Effector memory CD8-positive, alpha-beta T cell (primary cell): Measurements from ENCODE around the gene MIB1.

Experiments used
- ATAC-seq: fragments of 150-1000 bp; cut with Tn5 transposase; replicated peaks from 2 replicates; pipeline ENCODE4 v1.10.0; 2021; ENCODE audit warnings: mild to moderate bottlenecking, moderate library complexity
- DNase-seq, 3 experiments: peaks; one replicate each; pipeline ENCODE4 v3.0.0; 2021
- H3K27ac Mint-ChIP-seq, 2 donors: one replicate each; pipeline ENCODE4 v1.8.0; 2022; ENCODE audit warnings: mild to moderate bottlenecking in 2 of 2, mixed read lengths in 2 of 2, moderate library complexity in 2 of 2
- H3K27me3 Mint-ChIP-seq, 2 donors: one replicate each; pipeline ENCODE4 v1.8.0; 2022; ENCODE audit warnings: mixed read lengths in 2 of 2
- H3K36me3 Mint-ChIP-seq: one replicate; pipeline ENCODE4 v1.8.0; 2022; ENCODE audit warnings: mild to moderate bottlenecking, moderate library complexity, mixed read lengths; ENCODE audit not compliant: insufficient read depth
- H3K4me1 Mint-ChIP-seq, 2 donors: one replicate each; pipeline ENCODE4 v1.8.0; 2022; ENCODE audit warnings: low read depth in 2 of 2, mixed read lengths in 2 of 2
- H3K4me3 Mint-ChIP-seq, 2 donors: one replicate each; pipeline ENCODE4 v1.8.0; 2022; ENCODE audit warnings: mild to moderate bottlenecking in 2 of 2, mixed read lengths in 2 of 2, moderate library complexity in 2 of 2
- H3K9me3 Mint-ChIP-seq, 2 donors: one replicate each; pipeline ENCODE4 v1.8.0; 2022; ENCODE audit warnings: mixed read lengths in 2 of 2

Gene MIB1

GRCh38 chr18:21841570-21841969 lies 101.0 kb downstream of the MIB1 start:
- no peaks in the 10 kb centered on the region for H3K9me3 Mint-ChIP-seq
- H3K27ac Mint-ChIP-seq, result no peak overlapping the region
- ATAC-seq, result no peak
- no peak overlapping the region for H3K4me3 Mint-ChIP-seq
- no peak for DNase-seq
- peaks cover 0 to 3% of the 10 kb centered on the region in 2 donors for H3K4me1 Mint-ChIP-seq
- peaks cover 42% of the 10 kb centered on the region for H3K36me3 Mint-ChIP-seq
- H3K27me3 Mint-ChIP-seq, result no peaks in the 10 kb centered on the region

GRCh38 chr18:21843341-21843740 lies 102.7 kb downstream of the MIB1 start:
- peaks cover 0 to 4% of the 10 kb centered on the region in 2 donors for H3K4me1 Mint-ChIP-seq
- no peak overlapping the region for H3K4me3 Mint-ChIP-seq
- H3K27ac Mint-ChIP-seq, result no peak overlapping the region
- peaks cover 52% of the 10 kb centered on the region for H3K36me3 Mint-ChIP-seq
- no peaks in the 10 kb centered on the region for H3K27me3 Mint-ChIP-seq
- H3K9me3 Mint-ChIP-seq, result no peaks in the 10 kb centered on the region
- ATAC-seq (no peak), DNase-seq (no peak)

- DNase-seq (no peak), ATAC-seq (no peak)
- Mint-ChIP-seq H3K4me3 (no peak overlapping the region), H3K9me3 (no peaks in the 10 kb centered on the region), H3K27me3 (no peaks in the 10 kb centered on the region), H3K27ac (no peak overlapping the region), H3K4me1 (peaks cover 2 to 6% of the 10 kb centered on the region in 2 donors), H3K36me3 (peaks cover 23% of the 10 kb centered on the region)
Observed at GRCh38 chr18:21851327-21851961, 110.9 kb downstream of the MIB1 start.

- H3K27ac Mint-ChIP-seq, result peak overlapping the region in 1 of 2 donors; percentile 15
- no peaks in the 10 kb centered on the region for H3K9me3 Mint-ChIP-seq
- no peaks in the 10 kb centered on the region for H3K27me3 Mint-ChIP-seq
- ATAC-seq, result no peak
- no peak overlapping the region for H3K4me3 Mint-ChIP-seq
- H3K36me3 Mint-ChIP-seq, result peaks cover 21% of the 10 kb centered on the region
- peaks cover 2 to 7% of the 10 kb centered on the region in 2 donors for H3K4me1 Mint-ChIP-seq
- no peak for DNase-seq
Observed at GRCh38 chr18:21853016-21853415, 112.4 kb downstream of the MIB1 start.

- no peak for ATAC-seq
- H3K27me3 Mint-ChIP-seq, result no peaks in the 10 kb centered on the region
Observed at GRCh38 chr18:21853775-21854552, 113.4 kb downstream of the MIB1 start.

GRCh38 chr18:21855432-21855831 lies 114.8 kb downstream of the MIB1 start:
- Mint-ChIP-seq H3K4me3 (no peak overlapping the region), H3K36me3 (peaks cover 32% of the 10 kb centered on the region), H3K9me3 (no peaks in the 10 kb centered on the region), H3K27ac (no peak overlapping the region), H3K4me1 (peaks cover 2 to 7% of the 10 kb centered on the region in 2 donors), H3K27me3 (no peaks in the 10 kb centered on the region)
- no peak for DNase-seq
- no peak for ATAC-seq

More at GRCh38 chr18:21853775-21854552, 113.4 kb downstream of the MIB1 start:
- Mint-ChIP-seq H3K4me3 (no peak overlapping the region), H3K4me1 (peaks cover 2 to 7% of the 10 kb centered on the region in 2 donors), H3K9me3 (no peaks in the 10 kb centered on the region), H3K27ac (no peak overlapping the region), H3K36me3 (peaks cover 21% of the 10 kb centered on the region)
- no peak for DNase-seq

GRCh38 chr18:21857871-21858270 lies 117.3 kb downstream of the MIB1 start:
- Mint-ChIP-seq H3K4me1 (peaks cover 0 to 3% of the 10 kb centered on the region in 2 donors), H3K36me3 (peaks cover 38% of the 10 kb centered on the region), H3K27ac (no peak overlapping the region), H3K4me3 (no peak overlapping the region), H3K27me3 (no peaks in the 10 kb centered on the region), H3K9me3 (no peaks in the 10 kb centered on the region)
- ATAC-seq, result no peak
- no peak for DNase-seq

GRCh38 chr18:21858544-21858943 lies 118.0 kb downstream of the MIB1 start:
- no peak for DNase-seq
- Mint-ChIP-seq H3K4me3 (no peak overlapping the region), H3K9me3 (no peaks in the 10 kb centered on the region), H3K27ac (peak overlapping the region in 1 of 2 donors; percentile 44), H3K4me1 (peaks cover 0 to 3% of the 10 kb centered on the region in 2 donors), H3K36me3 (peaks cover 38% of the 10 kb centered on the region), H3K27me3 (no peaks in the 10 kb centered on the region)
- no peak for ATAC-seq

GRCh38 chr18:21864386-21864785 lies 123.8 kb downstream of the MIB1 start:
- ATAC-seq, result no peak
- Mint-ChIP-seq H3K4me1 (no peaks in the 10 kb centered on the region), H3K4me3 (no peak overlapping the region), H3K27ac (no peak overlapping the region), H3K36me3 (peaks cover 29% of the 10 kb centered on the region), H3K9me3 (no peaks in the 10 kb centered on the region), H3K27me3 (no peaks in the 10 kb centered on the region)
- DNase-seq, result no peak

GRCh38 chr18:21865043-21865442 lies 124.5 kb downstream of the MIB1 start:
- peaks cover 23% of the 10 kb centered on the region for H3K36me3 Mint-ChIP-seq
- H3K4me1 Mint-ChIP-seq, result no peaks in the 10 kb centered on the region
- H3K4me3 Mint-ChIP-seq, result no peak overlapping the region
- DNase-seq (no peak), ATAC-seq (no peak)
- H3K9me3 Mint-ChIP-seq, result no peaks in the 10 kb centered on the region
- H3K27ac Mint-ChIP-seq, result no peak overlapping the region
- no peaks in the 10 kb centered on the region for H3K27me3 Mint-ChIP-seq

- Mint-ChIP-seq H3K27ac (no peak overlapping the region), H3K4me1 (no peaks in the 10 kb centered on the region), H3K4me3 (no peak overlapping the region), H3K27me3 (no peaks in the 10 kb centered on the region), H3K9me3 (no peaks in the 10 kb centered on the region), H3K36me3 (peaks cover 14% of the 10 kb centered on the region)
- ATAC-seq, result no peak
- DNase-seq, result no peak
Observed at GRCh38 chr18:21868770-21869169, 128.2 kb downstream of the MIB1 start.

GRCh38 chr18:21889570-21889969 lies 149.0 kb downstream of the MIB1 start:
- H3K4me1 Mint-ChIP-seq, result no peaks in the 10 kb centered on the region
- H3K27me3 Mint-ChIP-seq, result peaks cover 19% of the 10 kb centered on the region in 2 donors
- DNase-seq (no peak), ATAC-seq (no peak)
- no peak overlapping the region for H3K4me3 Mint-ChIP-seq
- no peak overlapping the region for H3K27ac Mint-ChIP-seq
- no peaks in the 10 kb centered on the region for H3K36me3 Mint-ChIP-seq
- no peaks in the 10 kb centered on the region for H3K9me3 Mint-ChIP-seq

GRCh38 chr18:21894619-21895367 lies 154.2 kb downstream of the MIB1 start:
- Mint-ChIP-seq H3K4me3 (no peak overlapping the region), H3K36me3 (no peaks in the 10 kb centered on the region), H3K4me1 (peaks cover 0 to 6% of the 10 kb centered on the region in 2 donors), H3K9me3 (no peaks in the 10 kb centered on the region), H3K27ac (no peak overlapping the region), H3K27me3 (peaks cover 35% of the 10 kb centered on the region in 2 donors)
- ATAC-seq (no peak), DNase-seq (no peak)
